Cardiac muscle cell (in vitro differentiated cells and primary cell): ENCODE results near the gene GYS2. TPM values are rescaled to one million over a fixed set of nuclear protein-coding genes. Genes with fewer than 3 reads are reported as not detected.

Experiments
- DNase-seq, 2 donors: peaks; one replicate each; pipeline versions ENCODE4 v3.0.0 to v3.0.0-alpha.2; 2010 to 2017; ENCODE audit warnings: low read depth in 1 of 2, low spot score in 1 of 2
- H3K27ac ChIP-seq: fragments of 200-600 bp; sonication (generic); 2 replicates; pipeline ENCODE4 v1.5.1; 2016
- H3K27me3 ChIP-seq: fragments of 200-600 bp; sonication (generic); 2 replicates; pipeline ENCODE4 v1.6.0; 2016; ENCODE audit warnings: control low read depth
- H3K36me3 ChIP-seq: fragments of 200-600 bp; sonication (generic); 2 replicates; pipeline ENCODE4 v1.5.1; 2016; ENCODE audit warnings: control low read depth
- H3K4me1 ChIP-seq: fragments of 200-600 bp; sonication (generic); 2 replicates; pipeline ENCODE4 v1.8.1; 2017; ENCODE audit warnings: low read depth, mild to moderate bottlenecking, mixed run types
- H3K4me3 ChIP-seq: fragments of 200-600 bp; sonication (generic); 2 replicates; pipeline ENCODE4 v1.5.1; 2016; ENCODE audit warnings: mild to moderate bottlenecking
- H3K9me3 ChIP-seq: fragments of 200-600 bp; sonication (generic); 2 replicates; pipeline ENCODE4 v1.5.1; 2017; ENCODE audit warnings: low read depth, mild to moderate bottlenecking, control low read depth
- polyA plus RNA-seq: library from polyadenylated mRNA; unstranded; fragments of >200 nt; fragmentation: Nextera tagmentation; extraction: Ambion mirVana; gene quantifications from 2 replicates; pipeline ENCODE4 v1.2.1, GENCODE V29; 2016
- total RNA-seq: library from RNA; depleted of rRNA; stranded (reverse); fragments of >200 nt; gene quantifications from 2 replicates; pipeline ENCODE4 v1.2.3, GENCODE V29; 2016
- TF ChIP-seq, protein P1 (sequence below): IDR thresholded peaks from 2 replicates; pipeline ENCODE4 v1.5.1; 2012; ENCODE audit warnings: low read depth, mild to moderate bottlenecking, low read length

GYS2 gene
- total and polyA plus RNA-seq, 2 experiments from 2014 or later: not detected

DNA sequence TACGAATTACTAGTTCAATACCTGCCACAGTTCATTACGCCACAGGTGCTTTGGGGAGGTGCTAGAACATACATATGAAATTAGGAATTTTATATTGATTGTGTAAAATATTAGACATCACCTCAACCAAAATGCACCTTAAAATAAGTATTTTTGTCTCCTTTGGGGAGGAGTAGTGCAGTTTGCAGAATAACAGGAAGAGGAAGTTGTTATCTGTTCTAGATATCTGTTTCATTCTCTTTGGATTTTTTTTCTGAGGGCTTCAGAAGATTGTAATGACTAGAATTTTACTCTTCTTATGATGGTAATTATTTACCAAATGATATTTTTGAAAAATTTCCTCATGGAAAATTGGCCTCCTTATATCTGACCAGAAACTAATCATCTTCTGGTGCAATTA lies 9.9 kb upstream of the GYS2 start:
- TF ChIP-seq, protein P1, sequence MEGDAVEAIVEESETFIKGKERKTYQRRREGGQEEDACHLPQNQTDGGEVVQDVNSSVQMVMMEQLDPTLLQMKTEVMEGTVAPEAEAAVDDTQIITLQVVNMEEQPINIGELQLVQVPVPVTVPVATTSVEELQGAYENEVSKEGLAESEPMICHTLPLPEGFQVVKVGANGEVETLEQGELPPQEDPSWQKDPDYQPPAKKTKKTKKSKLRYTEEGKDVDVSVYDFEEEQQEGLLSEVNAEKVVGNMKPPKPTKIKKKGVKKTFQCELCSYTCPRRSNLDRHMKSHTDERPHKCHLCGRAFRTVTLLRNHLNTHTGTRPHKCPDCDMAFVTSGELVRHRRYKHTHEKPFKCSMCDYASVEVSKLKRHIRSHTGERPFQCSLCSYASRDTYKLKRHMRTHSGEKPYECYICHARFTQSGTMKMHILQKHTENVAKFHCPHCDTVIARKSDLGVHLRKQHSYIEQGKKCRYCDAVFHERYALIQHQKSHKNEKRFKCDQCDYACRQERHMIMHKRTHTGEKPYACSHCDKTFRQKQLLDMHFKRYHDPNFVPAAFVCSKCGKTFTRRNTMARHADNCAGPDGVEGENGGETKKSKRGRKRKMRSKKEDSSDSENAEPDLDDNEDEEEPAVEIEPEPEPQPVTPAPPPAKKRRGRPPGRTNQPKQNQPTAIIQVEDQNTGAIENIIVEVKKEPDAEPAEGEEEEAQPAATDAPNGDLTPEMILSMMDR: no peak
- H3K9me3 ChIP-seq: no peaks in the 10 kb centered on the region
- no peak overlapping the region for H3K4me3 ChIP-seq
- no peak overlapping the region for H3K27ac ChIP-seq
- no peak for DNase-seq
- no peaks in the 10 kb centered on the region for H3K4me1 ChIP-seq
- no peaks in the 10 kb centered on the region for H3K27me3 ChIP-seq
- H3K36me3 ChIP-seq: no peaks in the 10 kb centered on the region

DNA sequence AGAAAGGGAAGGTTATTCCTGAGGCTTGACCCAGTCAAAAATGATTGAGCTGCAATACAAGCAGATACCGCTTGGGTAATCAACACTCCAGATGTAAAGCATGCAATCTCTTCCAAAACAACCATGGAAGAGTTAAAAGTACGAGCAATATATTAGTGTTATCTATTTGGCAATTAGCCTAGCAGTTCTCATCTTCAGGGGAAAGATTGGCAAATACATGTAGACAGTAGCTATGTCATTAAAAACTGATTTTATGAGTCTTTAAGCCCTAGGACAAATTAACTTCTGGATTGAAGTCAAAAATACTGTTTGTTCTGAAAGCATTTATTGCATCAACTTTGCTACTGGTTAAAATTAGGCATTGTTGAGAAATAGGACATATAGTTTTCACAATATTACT lies 9.3 kb upstream of the GYS2 start:
- Histone ChIP-seq H3K4me3 (no peak overlapping the region), H3K27ac (no peak overlapping the region), H3K36me3 (no peaks in the 10 kb centered on the region), H3K27me3 (no peaks in the 10 kb centered on the region), H3K9me3 (no peaks in the 10 kb centered on the region), H3K4me1 (no peaks in the 10 kb centered on the region)
- peak in 1 of 2 donors; percentile 38 for DNase-seq
- TF ChIP-seq, protein P1: peak; percentile 32

DNA sequence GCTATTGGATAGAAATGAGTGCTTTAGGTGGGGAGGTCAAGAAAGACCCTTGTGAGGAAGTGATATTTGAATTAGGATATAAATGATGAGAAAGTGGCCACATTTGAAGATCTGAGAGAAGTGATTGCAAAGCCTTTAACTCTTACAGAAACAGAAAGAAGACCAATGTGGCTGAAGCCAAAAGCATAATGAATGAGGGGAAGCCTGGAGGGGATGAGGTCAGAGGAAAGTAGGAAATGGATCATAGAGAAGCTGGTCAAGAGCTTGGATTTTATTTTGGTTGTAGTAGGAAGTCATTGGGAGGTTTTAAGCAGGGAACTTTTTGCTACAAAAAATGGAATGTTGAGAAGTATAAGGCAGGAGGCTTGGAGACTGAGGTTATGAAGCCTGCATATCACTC lies 3.5 kb upstream of the GYS2 start:
- Histone ChIP-seq H3K9me3 (no peaks in the 10 kb centered on the region), H3K36me3 (no peaks in the 10 kb centered on the region), H3K27ac (no peak overlapping the region), H3K4me1 (peaks cover 8% of the 10 kb centered on the region), H3K27me3 (no peaks in the 10 kb centered on the region), H3K4me3 (no peak overlapping the region)
- TF ChIP-seq, protein P1: no peak
- no peak for DNase-seq

DNA sequence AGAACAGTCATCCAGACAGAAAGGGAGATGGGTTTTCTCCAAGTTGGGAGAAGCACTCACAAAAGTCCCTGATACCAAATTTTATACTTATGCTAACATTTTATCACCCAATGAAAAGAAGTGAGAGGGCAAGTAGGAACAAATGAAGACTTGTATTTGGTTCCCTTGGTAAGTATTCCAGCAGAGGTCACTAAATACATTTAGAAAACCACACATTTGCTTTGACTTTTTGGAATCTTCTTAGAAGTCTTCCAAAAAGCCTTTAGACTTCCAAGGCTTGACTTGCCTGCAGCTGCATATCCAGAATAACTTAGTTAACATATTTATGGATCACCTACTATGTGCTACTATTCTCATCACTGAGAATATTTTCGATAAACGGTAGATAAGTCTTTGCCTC lies 3.1 kb upstream of the GYS2 start:
- Histone ChIP-seq H3K27me3 (no peaks in the 10 kb centered on the region), H3K9me3 (no peaks in the 10 kb centered on the region), H3K4me1 (peaks cover 8% of the 10 kb centered on the region), H3K27ac (no peak overlapping the region), H3K4me3 (no peak overlapping the region), H3K36me3 (no peaks in the 10 kb centered on the region)
- DNase-seq: peak; percentile 10 to 59
- TF ChIP-seq, protein P1: peak; percentile 24

DNA sequence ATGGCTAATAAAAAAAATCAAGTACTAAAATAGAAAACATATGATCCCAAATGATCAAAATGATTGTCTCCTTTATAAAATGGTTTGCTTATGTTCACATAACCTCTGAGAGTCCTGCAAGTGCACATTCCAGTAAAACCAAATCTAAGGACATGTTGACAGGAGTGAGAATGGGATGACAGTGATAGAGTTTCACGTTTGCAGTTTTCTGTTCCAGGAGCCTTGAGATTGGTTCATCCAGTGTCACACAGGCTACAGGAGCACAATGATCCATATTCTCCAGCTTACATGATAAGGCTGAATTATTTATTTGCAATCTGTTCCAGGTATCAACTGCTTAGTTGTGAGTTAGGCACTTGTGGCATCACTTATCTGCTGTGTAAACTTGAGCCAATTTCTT lies 1.5 kb upstream of the GYS2 start:
- Histone ChIP-seq H3K27me3 (no peaks in the 10 kb centered on the region), H3K27ac (no peak overlapping the region), H3K4me1 (peaks cover 8% of the 10 kb centered on the region), H3K36me3 (no peaks in the 10 kb centered on the region), H3K9me3 (no peaks in the 10 kb centered on the region), H3K4me3 (no peak overlapping the region)
- TF ChIP-seq, protein P1: no peak
- no peak for DNase-seq

DNA sequence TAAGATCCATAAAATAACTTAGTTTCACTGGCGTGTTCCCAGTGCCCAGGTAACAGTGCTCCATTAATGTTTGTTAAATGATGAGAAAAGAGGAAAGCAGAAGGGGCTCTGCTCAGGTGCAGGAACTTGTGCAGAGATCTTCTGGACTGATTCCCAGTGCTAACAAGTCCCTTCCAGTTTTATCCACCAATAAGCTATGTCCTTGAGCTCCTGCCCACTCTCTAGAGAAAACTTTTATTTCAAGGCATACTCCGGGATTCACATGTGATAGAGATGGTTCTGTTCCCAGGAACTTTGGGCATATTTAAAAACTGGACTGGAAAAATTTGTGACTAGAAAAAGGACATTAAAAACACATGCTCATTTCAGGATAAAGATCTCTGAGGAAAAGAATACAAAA lies 1.9 kb downstream of the GYS2 start:
- no peak overlapping the region for H3K27ac ChIP-seq
- H3K27me3 ChIP-seq: no peaks in the 10 kb centered on the region
- H3K9me3 ChIP-seq: no peaks in the 10 kb centered on the region
- no peak for DNase-seq
- no peaks in the 10 kb centered on the region for H3K36me3 ChIP-seq
- peaks cover 8% of the 10 kb centered on the region for H3K4me1 ChIP-seq
- no peak overlapping the region for H3K4me3 ChIP-seq
- TF ChIP-seq, protein P1: no peak
